ENCODE results near the gene ZFAND2B. TPM values are rescaled to one million over a fixed set of nuclear protein-coding genes. Genes with fewer than 3 reads are reported as not detected.

The ZFAND2B gene
- polyA plus RNA-seq, 1 of the 3 experiments (the other 2 are of a cell fraction) = 39.9 TPM

DNA sequence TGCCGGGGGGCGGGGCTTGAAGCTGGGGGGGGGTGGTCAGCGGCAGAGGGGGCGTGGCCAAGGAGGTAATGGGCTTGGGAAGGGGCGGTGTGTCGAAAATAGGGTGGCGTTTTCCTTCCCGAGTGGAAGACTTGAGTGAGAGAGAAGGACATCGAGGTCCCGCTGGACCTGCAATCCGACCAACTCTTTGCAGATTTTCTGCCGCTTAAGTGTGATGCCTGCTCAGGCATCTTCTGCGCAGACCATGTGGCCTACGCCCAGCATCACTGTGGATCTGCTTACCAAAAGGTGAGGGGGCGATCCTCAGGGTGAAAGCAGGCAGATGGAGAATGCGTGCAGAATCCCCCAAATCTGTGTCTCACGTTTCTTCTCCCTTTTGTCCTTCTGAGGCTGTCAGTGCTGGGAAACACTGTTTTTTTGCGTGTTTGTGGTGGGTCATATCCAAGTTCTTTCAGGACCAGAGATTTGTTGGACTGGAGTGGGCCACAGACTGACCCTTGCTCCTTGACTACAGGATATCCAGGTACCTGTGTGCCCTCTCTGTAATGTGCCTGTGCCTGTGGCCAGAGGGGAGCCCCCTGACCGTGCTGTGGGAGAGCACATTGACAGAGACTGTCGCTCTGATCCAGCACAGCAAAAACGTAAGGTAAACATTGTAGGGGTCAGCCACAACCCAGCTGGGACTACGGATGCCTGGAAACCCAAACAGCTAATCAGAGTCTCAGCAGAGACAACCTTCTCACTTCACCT, 727 bp downstream of the ZFAND2B start:
- DNase-seq = no peak
- POLR2A ChIA-PET = interaction anchor here (1.2 to 4.6 kb wide), 4 partner anchors 10 to 333 kb away, joined by 4 to 52 read pairs (median 8); partner anchors contain the start of genes ABCB6, GLB1L and STK16
- Histone ChIP-seq H3K9ac (peak overlapping the region; percentile 17; the same call in 1 of the 2 replicates), H3K4me3 (ENCODE audit: low read depth in 2 of 2, low read length in 1 of 2) (peak overlapping the region; percentile 69), H3K4me1 (ENCODE audit: control insufficient read depth in 1 of 2, insufficient read depth in 2 of 2, low read depth in 1 of 2, low read length in 1 of 2) (peaks cover 13 to 20% of the 10 kb centered on the region in 2 experiments; a peak in 3 of 4 replicates), H3K36me3 (replicated peaks in 1 of 2; ENCODE audit: control insufficient read depth in 1 of 2, insufficient read depth in 2 of 2, low read length in 1 of 2) (peaks cover 9 to 26% of the 10 kb centered on the region in 2 experiments), H3F3A (replicated peaks; ENCODE audit: insufficient read depth) (peaks cover 15% of the 10 kb centered on the region), H3K4me2 (peak overlapping the region; percentile 86), H3K79me2 (ENCODE audit: insufficient read depth) (no peaks in the 10 kb centered on the region), H3K9me3 (no peaks in the 10 kb centered on the region), H3K27ac (ENCODE audit: low read depth in 2 of 2, low read length in 1 of 2) (peak overlapping the region; percentile 67 to 83; a peak in 3 of 4 replicates), H4K20me1 (ENCODE audit: insufficient read depth) (no peaks in the 10 kb centered on the region), H2AFZ (ENCODE audit: low read depth) (peak overlapping the region; percentile 17; the same call in 1 of the 2 replicates), H3K9me2 (no peaks in the 10 kb centered on the region), H3K27me3 (ENCODE audit: insufficient read depth) (no peaks in the 10 kb centered on the region)
- TF ChIP-seq MXI1 (IDR thresholded peaks at IDR 0.05; ENCODE audit: low read depth, low read length) (peak; percentile 86), FOXJ3 (CRISPR knock-in tag; IDR thresholded peaks at IDR 0.05) (no peak), SIN3A (IDR thresholded peaks at IDR 0.05; ENCODE audit: borderline replicate concordance, low read depth, low read length) (no peak; the same call in 1 of the 2 replicates), NRF1 (IDR thresholded peaks at IDR 0.05; ENCODE audit: low read depth, low read length) (peak; percentile 28; the same call in 1 of the 2 replicates)
- TF ChIP-seq, protein P1, sequence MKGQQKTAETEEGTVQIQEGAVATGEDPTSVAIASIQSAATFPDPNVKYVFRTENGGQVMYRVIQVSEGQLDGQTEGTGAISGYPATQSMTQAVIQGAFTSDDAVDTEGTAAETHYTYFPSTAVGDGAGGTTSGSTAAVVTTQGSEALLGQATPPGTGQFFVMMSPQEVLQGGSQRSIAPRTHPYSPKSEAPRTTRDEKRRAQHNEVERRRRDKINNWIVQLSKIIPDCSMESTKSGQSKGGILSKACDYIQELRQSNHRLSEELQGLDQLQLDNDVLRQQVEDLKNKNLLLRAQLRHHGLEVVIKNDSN (IDR thresholded peaks at IDR 0.05; ENCODE audit: borderline replicate concordance, low read depth) = no peak
- WGBS (ENCODE audit: low lambda C conversion rate) = 23% methylated on average over 19 of the region's 22 CpGs
- CTCF ChIA-PET = interaction anchor here (0.6 to 4.0 kb wide), 4 partner anchors 10 to 81 kb away, joined by 3 to 26 read pairs (median 12); partner anchors contain the start of genes ABCB6, CNPPD1 and SLC23A3

DNA sequence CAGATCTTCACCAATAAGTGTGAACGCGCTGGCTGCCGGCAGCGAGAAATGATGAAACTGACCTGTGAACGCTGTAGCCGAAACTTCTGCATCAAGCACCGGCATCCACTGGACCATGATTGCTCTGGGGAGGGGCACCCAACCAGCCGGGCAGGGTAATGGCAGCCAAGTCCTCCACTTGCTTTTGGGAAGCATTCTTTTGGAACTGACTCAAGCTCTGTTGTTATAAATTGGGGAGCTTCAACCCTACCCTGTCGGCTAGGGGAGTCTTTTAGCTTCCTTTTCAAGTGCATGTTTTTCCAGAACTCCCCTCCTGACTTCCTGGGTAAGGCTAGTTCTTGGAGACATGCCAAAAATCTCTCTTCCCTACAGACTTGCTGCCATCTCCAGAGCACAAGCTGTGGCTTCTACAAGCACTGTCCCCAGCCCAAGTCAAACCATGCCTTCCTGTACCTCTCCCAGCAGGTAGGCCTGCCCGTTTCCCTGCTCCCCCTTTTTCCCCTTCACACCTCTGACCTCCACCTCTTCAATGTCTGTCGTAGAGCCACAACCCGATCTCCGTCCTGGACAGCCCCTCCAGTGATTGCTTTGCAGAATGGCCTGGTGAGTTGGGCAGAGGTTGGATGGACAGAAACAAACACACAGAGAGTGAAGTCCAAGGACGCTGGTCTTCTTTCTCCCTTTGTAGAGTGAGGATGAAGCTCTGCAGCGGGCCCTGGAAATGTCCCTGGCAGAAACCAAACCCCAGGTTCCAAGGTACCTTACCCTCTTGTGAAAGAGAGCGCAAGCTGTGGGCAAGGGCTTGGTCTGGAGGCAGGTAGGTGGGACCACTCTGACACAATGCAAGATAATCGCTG, 1.5 kb downstream of the ZFAND2B start:
- Histone ChIP-seq H3K4me3 (ENCODE audit: low read depth in 2 of 2, low read length in 1 of 2) (peak overlapping the region; percentile 69), H4K20me1 (ENCODE audit: insufficient read depth) (no peaks in the 10 kb centered on the region), H3F3A (replicated peaks; ENCODE audit: insufficient read depth) (peaks cover 15% of the 10 kb centered on the region), H3K9me3 (no peaks in the 10 kb centered on the region), H3K4me1 (ENCODE audit: control insufficient read depth in 1 of 2, insufficient read depth in 2 of 2, low read depth in 1 of 2, low read length in 1 of 2) (peaks cover 13 to 20% of the 10 kb centered on the region in 2 experiments; a peak in 3 of 4 replicates), H3K27me3 (ENCODE audit: insufficient read depth) (no peaks in the 10 kb centered on the region), H3K36me3 (replicated peaks in 1 of 2; ENCODE audit: control insufficient read depth in 1 of 2, insufficient read depth in 2 of 2, low read length in 1 of 2) (peaks cover 9 to 31% of the 10 kb centered on the region in 2 experiments), H3K79me2 (ENCODE audit: insufficient read depth) (no peaks in the 10 kb centered on the region), H3K9me2 (no peaks in the 10 kb centered on the region), H3K9ac (0 out of 2 replicates have a peak overlapping the region, but pooled peaks have one; percentile 17), H3K27ac (ENCODE audit: low read depth in 2 of 2, low read length in 1 of 2) (peak overlapping the region in 1 of 2 experiments; percentile 83; a peak in 2 of 4 replicates), H3K4me2 (peak overlapping the region; percentile 86), H2AFZ (ENCODE audit: low read depth) (no peak overlapping the region)
- 65% methylated on average over 14 of the region's 17 CpGs for WGBS (ENCODE audit: low lambda C conversion rate)
- POLR2A ChIA-PET = interaction anchor here (1.1 to 4.6 kb wide), 2 partner anchors 9 to 32 kb away, joined by 4 to 52 read pairs; partner anchors contain the start of genes ABCB6 and CNPPD1
- CTCF ChIA-PET = interaction anchor here (1.1 to 4.0 kb wide), 3 partner anchors 10 to 37 kb away, joined by 3 to 26 read pairs (median 16); partner anchors contain the start of genes ABCB6 and SLC23A3
- peak; percentile 51 for DNase-seq
- TF ChIP-seq TAF1 (IDR thresholded peaks at IDR 0.05; ENCODE audit: borderline replicate concordance, low read depth, low read length) (no peak), MXI1 (IDR thresholded peaks at IDR 0.05; ENCODE audit: low read depth, low read length) (no peak), NFIC (IDR thresholded peaks at IDR 0.05; ENCODE audit: borderline replicate concordance) (no peak; the same call in 1 of the 2 replicates), YY1 (IDR thresholded peaks at IDR 0.05; ENCODE audit: low read depth) (no peak), GATA2 (CRISPR knock-in tag; IDR thresholded peaks at IDR 0.05) (no peak), MEF2A (IDR thresholded peaks at IDR 0.05; ENCODE audit: borderline replicate concordance, low read depth) (no peak), NRF1 (IDR thresholded peaks at IDR 0.05; ENCODE audit: low read depth, low read length) (no peak)
- TF ChIP-seq, protein P2, sequence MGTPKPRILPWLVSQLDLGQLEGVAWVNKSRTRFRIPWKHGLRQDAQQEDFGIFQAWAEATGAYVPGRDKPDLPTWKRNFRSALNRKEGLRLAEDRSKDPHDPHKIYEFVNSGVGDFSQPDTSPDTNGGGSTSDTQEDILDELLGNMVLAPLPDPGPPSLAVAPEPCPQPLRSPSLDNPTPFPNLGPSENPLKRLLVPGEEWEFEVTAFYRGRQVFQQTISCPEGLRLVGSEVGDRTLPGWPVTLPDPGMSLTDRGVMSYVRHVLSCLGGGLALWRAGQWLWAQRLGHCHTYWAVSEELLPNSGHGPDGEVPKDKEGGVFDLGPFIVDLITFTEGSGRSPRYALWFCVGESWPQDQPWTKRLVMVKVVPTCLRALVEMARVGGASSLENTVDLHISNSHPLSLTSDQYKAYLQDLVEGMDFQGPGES (IDR thresholded peaks at IDR 0.05; ENCODE audit: low read depth, low read length) = no peak
- TF ChIP-seq, protein P3, sequence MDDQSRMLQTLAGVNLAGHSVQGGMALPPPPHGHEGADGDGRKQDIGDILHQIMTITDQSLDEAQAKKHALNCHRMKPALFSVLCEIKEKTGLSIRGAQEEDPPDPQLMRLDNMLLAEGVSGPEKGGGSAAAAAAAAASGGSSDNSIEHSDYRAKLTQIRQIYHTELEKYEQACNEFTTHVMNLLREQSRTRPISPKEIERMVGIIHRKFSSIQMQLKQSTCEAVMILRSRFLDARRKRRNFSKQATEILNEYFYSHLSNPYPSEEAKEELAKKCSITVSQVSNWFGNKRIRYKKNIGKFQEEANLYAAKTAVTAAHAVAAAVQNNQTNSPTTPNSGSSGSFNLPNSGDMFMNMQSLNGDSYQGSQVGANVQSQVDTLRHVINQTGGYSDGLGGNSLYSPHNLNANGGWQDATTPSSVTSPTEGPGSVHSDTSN (IDR thresholded peaks at IDR 0.05) = no peak
- TF ChIP-seq, protein P4, sequence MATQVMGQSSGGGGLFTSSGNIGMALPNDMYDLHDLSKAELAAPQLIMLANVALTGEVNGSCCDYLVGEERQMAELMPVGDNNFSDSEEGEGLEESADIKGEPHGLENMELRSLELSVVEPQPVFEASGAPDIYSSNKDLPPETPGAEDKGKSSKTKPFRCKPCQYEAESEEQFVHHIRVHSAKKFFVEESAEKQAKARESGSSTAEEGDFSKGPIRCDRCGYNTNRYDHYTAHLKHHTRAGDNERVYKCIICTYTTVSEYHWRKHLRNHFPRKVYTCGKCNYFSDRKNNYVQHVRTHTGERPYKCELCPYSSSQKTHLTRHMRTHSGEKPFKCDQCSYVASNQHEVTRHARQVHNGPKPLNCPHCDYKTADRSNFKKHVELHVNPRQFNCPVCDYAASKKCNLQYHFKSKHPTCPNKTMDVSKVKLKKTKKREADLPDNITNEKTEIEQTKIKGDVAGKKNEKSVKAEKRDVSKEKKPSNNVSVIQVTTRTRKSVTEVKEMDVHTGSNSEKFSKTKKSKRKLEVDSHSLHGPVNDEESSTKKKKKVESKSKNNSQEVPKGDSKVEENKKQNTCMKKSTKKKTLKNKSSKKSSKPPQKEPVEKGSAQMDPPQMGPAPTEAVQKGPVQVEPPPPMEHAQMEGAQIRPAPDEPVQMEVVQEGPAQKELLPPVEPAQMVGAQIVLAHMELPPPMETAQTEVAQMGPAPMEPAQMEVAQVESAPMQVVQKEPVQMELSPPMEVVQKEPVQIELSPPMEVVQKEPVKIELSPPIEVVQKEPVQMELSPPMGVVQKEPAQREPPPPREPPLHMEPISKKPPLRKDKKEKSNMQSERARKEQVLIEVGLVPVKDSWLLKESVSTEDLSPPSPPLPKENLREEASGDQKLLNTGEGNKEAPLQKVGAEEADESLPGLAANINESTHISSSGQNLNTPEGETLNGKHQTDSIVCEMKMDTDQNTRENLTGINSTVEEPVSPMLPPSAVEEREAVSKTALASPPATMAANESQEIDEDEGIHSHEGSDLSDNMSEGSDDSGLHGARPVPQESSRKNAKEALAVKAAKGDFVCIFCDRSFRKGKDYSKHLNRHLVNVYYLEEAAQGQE (IDR thresholded peaks at IDR 0.05; ENCODE audit: low read depth, low read length) = no peak
- TF ChIP-seq, protein P5, sequence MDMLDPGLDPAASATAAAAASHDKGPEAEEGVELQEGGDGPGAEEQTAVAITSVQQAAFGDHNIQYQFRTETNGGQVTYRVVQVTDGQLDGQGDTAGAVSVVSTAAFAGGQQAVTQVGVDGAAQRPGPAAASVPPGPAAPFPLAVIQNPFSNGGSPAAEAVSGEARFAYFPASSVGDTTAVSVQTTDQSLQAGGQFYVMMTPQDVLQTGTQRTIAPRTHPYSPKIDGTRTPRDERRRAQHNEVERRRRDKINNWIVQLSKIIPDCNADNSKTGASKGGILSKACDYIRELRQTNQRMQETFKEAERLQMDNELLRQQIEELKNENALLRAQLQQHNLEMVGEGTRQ (IDR thresholded peaks at IDR 0.05; ENCODE audit: borderline replicate concordance, low read depth, low read length) = no peak

Data from SK-N-SH (cell line).